ENCODE results near the gene CYP1A2.

Gene CYP1A2

GRCh38 chr15:74724570-74725224 lies 23.9 kb upstream of the CYP1A2 start:
- H3F3A ChIP-seq (ENCODE audit: insufficient read depth, low read length) = no peaks in the 10 kb centered on the region
- no peak overlapping the region for H3K9ac ChIP-seq (ENCODE audit: low read length)
- no peaks in the 10 kb centered on the region for H4K20me1 ChIP-seq (ENCODE audit: insufficient read depth, low read length)
- no peaks in the 10 kb centered on the region for H3K9me3 ChIP-seq (replicated peaks; ENCODE audit: insufficient read depth, low read length)
- H3K36me3 ChIP-seq (replicated peaks; ENCODE audit: insufficient read depth, low read length) = no peaks in the 10 kb centered on the region
- peaks cover 3% of the 10 kb centered on the region; the same call in 1 of the 2 replicates for H3K4me1 ChIP-seq (ENCODE audit: low read length)
- no peak overlapping the region for H3K4me3 ChIP-seq (ENCODE audit: low read length)
- H3K79me2 ChIP-seq (ENCODE audit: low read length) = no peaks in the 10 kb centered on the region
- no peaks in the 10 kb centered on the region for H3K9me2 ChIP-seq (replicated peaks; ENCODE audit: insufficient read depth, low read length)
- no peak overlapping the region for H3K27ac ChIP-seq (ENCODE audit: low read length)
- H3K27me3 ChIP-seq (replicated peaks; ENCODE audit: insufficient read depth, low read length) = peaks cover 31% of the 10 kb centered on the region
- H2AFZ ChIP-seq (ENCODE audit: low read length) = no peak overlapping the region
- TF ChIP-seq EZH2phosphoT487 (IDR thresholded peaks at IDR 0.05; ENCODE audit: low read length) = no peak
- no peak for TF ChIP-seq CTCF (IDR thresholded peaks at IDR 0.05; ENCODE audit: low read length)
- TF ChIP-seq EZH2 (optimal IDR thresholded peaks at IDR 0.05; ENCODE audit: low read depth, low read length) = no peak
- DNase-seq = no peak
- H3K4me2 ChIP-seq (ENCODE audit: low read depth, low read length) = no peak overlapping the region

- Histone ChIP-seq H4K20me1 (ENCODE audit: insufficient read depth, low read length) (no peaks in the 10 kb centered on the region), H3K9me3 (replicated peaks; ENCODE audit: insufficient read depth, low read length) (no peaks in the 10 kb centered on the region), H3K36me3 (replicated peaks; ENCODE audit: insufficient read depth, low read length) (no peaks in the 10 kb centered on the region), H3K9me2 (replicated peaks; ENCODE audit: insufficient read depth, low read length) (no peaks in the 10 kb centered on the region), H3K4me2 (ENCODE audit: low read depth, low read length) (peak within 1 kb of the TSS; percentile 94), H2AFZ (ENCODE audit: low read length) (peak within 1 kb of the TSS; percentile 77), H3F3A (ENCODE audit: insufficient read depth, low read length) (no peaks in the 10 kb centered on the region), H3K9ac (ENCODE audit: low read length) (peak within 1 kb of the TSS; percentile 39; the same call in 1 of the 2 replicates), H3K4me3 (ENCODE audit: low read length) (peak within 1 kb of the TSS; percentile 66), H3K27me3 (replicated peaks; ENCODE audit: insufficient read depth, low read length) (peaks cover 37% of the 10 kb centered on the region), H3K27ac (ENCODE audit: low read length) (no peak within 1 kb of the TSS), H3K4me1 (ENCODE audit: low read length) (peaks cover 3% of the 10 kb centered on the region; the same call in 1 of the 2 replicates), H3K79me2 (ENCODE audit: low read length) (no peaks in the 10 kb centered on the region)
- TF ChIP-seq CTCF (IDR thresholded peaks at IDR 0.05; ENCODE audit: low read length) (no peak), EZH2phosphoT487 (IDR thresholded peaks at IDR 0.05; ENCODE audit: low read length) (no peak), EZH2 (optimal IDR thresholded peaks at IDR 0.05; ENCODE audit: low read depth, low read length) (no peak)
- no peak for DNase-seq
These were observed 23.3 kb upstream of the CYP1A2 start, which contains the start of gene CYP1A1 for GRCh38 chr15:74725225-74725774. Gene CYP1A1 (minus strand): TSS chr15:74725528. CDS start chr15:74723097, 2,431 bp downstream.

GRCh38 chr15:74725845-74726773 lies 22.5 kb upstream of the CYP1A2 start:
- Histone ChIP-seq H3K4me2 (ENCODE audit: low read depth, low read length) (peak overlapping the region; percentile 94), H3K9me3 (replicated peaks; ENCODE audit: insufficient read depth, low read length) (no peaks in the 10 kb centered on the region), H3K9me2 (replicated peaks; ENCODE audit: insufficient read depth, low read length) (no peaks in the 10 kb centered on the region), H3K4me3 (ENCODE audit: low read length) (peak overlapping the region; percentile 66), H3F3A (ENCODE audit: insufficient read depth, low read length) (no peaks in the 10 kb centered on the region), H4K20me1 (ENCODE audit: insufficient read depth, low read length) (no peaks in the 10 kb centered on the region), H2AFZ (ENCODE audit: low read length) (peak overlapping the region; percentile 77), H3K4me1 (ENCODE audit: low read length) (peaks cover 3% of the 10 kb centered on the region; the same call in 1 of the 2 replicates), H3K9ac (ENCODE audit: low read length) (peak overlapping the region; percentile 39; the same call in 1 of the 2 replicates), H3K27ac (ENCODE audit: low read length) (no peak overlapping the region), H3K79me2 (ENCODE audit: low read length) (no peaks in the 10 kb centered on the region), H3K27me3 (replicated peaks; ENCODE audit: insufficient read depth, low read length) (peaks cover 44% of the 10 kb centered on the region), H3K36me3 (replicated peaks; ENCODE audit: insufficient read depth, low read length) (no peaks in the 10 kb centered on the region)
- DNase-seq = peak; percentile 27
- no peak for TF ChIP-seq EZH2 (optimal IDR thresholded peaks at IDR 0.05; ENCODE audit: low read depth, low read length)
- TF ChIP-seq CTCF (IDR thresholded peaks at IDR 0.05; ENCODE audit: low read length) = peak; percentile 13
